ENCODE data around the gene FGF11.
"Not testable (repeated sequence)": the region's sequence is repeated elsewhere in the genome, so short reads cannot be mapped to it uniquely, and the experiment has no call there.

The FGF11 gene

GRCh38 chr17:7481842-7482741 lies 42.8 kb downstream of the FGF11 start:
- not testable (repeated sequence) for DNase-seq

- DNase-seq: not testable (repeated sequence)
These were observed 43.4 kb downstream of the FGF11 start for GRCh38 chr17:7482742-7483088.

- peak; percentile 91 for DNase-seq
These were observed 44.1 kb downstream of the FGF11 start for GRCh38 chr17:7483255-7484066.

- DNase-seq: peak; percentile 100
These were observed 45.0 kb downstream of the FGF11 start, which contains the start of gene POLR2A for GRCh38 chr17:7484067-7484918. POLR2A (plus strand) TSS chr17:7484366.

GRCh38 chr17:7484919-7485377 lies 45.6 kb downstream of the FGF11 start:
- no peak for DNase-seq

GRCh38 chr17:7486181-7486580 lies 46.9 kb downstream of the FGF11 start:
- DNase-seq: no peak

- no peak for DNase-seq
These were observed 50.8 kb downstream of the FGF11 start for GRCh38 chr17:7490144-7490543.

- DNase-seq: no peak
These were observed 52.3 kb downstream of the FGF11 start for GRCh38 chr17:7491583-7491982.

GRCh38 chr17:7493941-7494340 lies 54.6 kb downstream of the FGF11 start:
- no peak for DNase-seq
